IMR-90 (cell line): ENCODE measurements around the gene GLRA3. TPM values are rescaled to one million over a fixed set of nuclear protein-coding genes. Genes with fewer than 3 reads are reported as not detected.

ENCODE experiments used
- ATAC-seq: fragments of 200-7000 bp; cut with Tn5 transposase; 2 replicates; pipeline ENCODE4 v1.9.1; 2020; ENCODE audit warnings: low read depth, mild to moderate bottlenecking, moderate library complexity
- BruUV-seq: library from RNA; stranded (reverse); fragments of 400-500 nt; replicated peaks from 2 replicates; lab custom pipeline; 2021; lab: Mats Ljungman, UMichigan
- CTCF ChIA-PET: fragments of 300-600 bp; formaldehyde crosslinking; extraction: SDS; loops from one replicate; lab custom pipeline; 2021; ENCODE audit warnings: antibody characterized with exemption; lab: Yijun Ruan, JAX
- POLR2A ChIA-PET: fragments of 300-600 bp; sonication (Branson Sonifier 250); formaldehyde crosslinking; loops from one replicate; lab custom pipeline; 2022; ENCODE audit warnings: antibody characterized with exemption; ENCODE audit not compliant: unreplicated experiment; lab: Charles Lee
- DNase-seq: peaks from one replicate; pipeline ENCODE4 v3.0.0; 2013
- H2AFZ ChIP-seq: replicated peaks from 2 replicates; pipeline ENCODE3; 2013; ENCODE audit warnings: low read length, mild to moderate bottlenecking; ENCODE audit not compliant: poor library complexity
- H2AK5ac ChIP-seq: 2 replicates; pipeline ENCODE4 v1.6.1; 2013; ENCODE audit warnings: low read depth, low read length, inconsistent platforms
- H2AK9ac ChIP-seq: replicated peaks from 2 replicates; pipeline ENCODE3; 2013; ENCODE audit warnings: mild to moderate bottlenecking, low read depth, low read length, moderate library complexity; ENCODE audit not compliant: poor library complexity
- H2BK120ac ChIP-seq: 2 replicates; pipeline ENCODE4 v1.6.1; 2013; ENCODE audit warnings: low read depth, low read length, inconsistent platforms
- H2BK15ac ChIP-seq: 3 replicates; pipeline ENCODE4 v1.6.1; 2013; ENCODE audit warnings: low read depth, low read length, inconsistent platforms
- H2BK20ac ChIP-seq: 2 replicates; pipeline ENCODE4 v1.6.1; 2013; ENCODE audit warnings: low read depth, mild to moderate bottlenecking, inconsistent platforms, low read length, moderate library complexity
- H2BK5ac ChIP-seq: 2 replicates; pipeline ENCODE4 v1.6.1; 2013; ENCODE audit warnings: mild to moderate bottlenecking, low read depth, low read length, inconsistent platforms; ENCODE audit not compliant: poor library complexity, severe bottlenecking
- H3K14ac ChIP-seq: replicated peaks from 2 replicates; pipeline ENCODE4 v1.6.1; 2013; ENCODE audit warnings: low read depth, low read length, inconsistent platforms
- H3K18ac ChIP-seq: 2 replicates; pipeline ENCODE4 v1.6.1; 2013; ENCODE audit warnings: low read depth, low read length, control low read depth
- H3K23ac ChIP-seq: 2 replicates; pipeline ENCODE4 v1.6.1; 2013; ENCODE audit warnings: low read depth, low read length, inconsistent platforms
- H3K27ac ChIP-seq: 2 replicates; pipeline ENCODE4 v1.5.1; 2013; ENCODE audit warnings: mild to moderate bottlenecking, control low read depth, low read length; ENCODE audit not compliant: insufficient read depth
- H3K27me3 ChIP-seq: 2 replicates; pipeline ENCODE4 v1.6.1; 2013; ENCODE audit warnings: low read length; ENCODE audit not compliant: control insufficient read depth, insufficient read depth
- H3K36me3 ChIP-seq: 2 replicates; pipeline ENCODE4 v1.6.1; 2013; ENCODE audit warnings: low read length, mixed read lengths; ENCODE audit not compliant: control insufficient read depth, insufficient read depth
- H3K4ac ChIP-seq: 2 replicates; pipeline ENCODE4 v1.6.1; 2013; ENCODE audit warnings: low read depth, low read length, inconsistent platforms
- H3K4me1 ChIP-seq: 2 replicates; pipeline ENCODE4 v1.6.1; 2013; ENCODE audit warnings: low read length, mixed read lengths; ENCODE audit not compliant: control insufficient read depth, insufficient read depth
- H3K4me2 ChIP-seq: 2 replicates; pipeline ENCODE4 v1.6.1; 2013; ENCODE audit warnings: low read depth, mild to moderate bottlenecking, control low read depth, low read length, moderate library complexity
- H3K4me3 ChIP-seq: 2 replicates; pipeline ENCODE4 v1.5.1; 2013; ENCODE audit warnings: low read depth, mild to moderate bottlenecking, control low read depth, low read length, moderate library complexity; ENCODE audit not compliant: insufficient read depth
- H3K56ac ChIP-seq: 2 replicates; pipeline ENCODE4 v1.6.1; 2013; ENCODE audit warnings: low read length, inconsistent platforms; ENCODE audit not compliant: insufficient read depth; ENCODE audit errors: extremely low read depth
- H3K79me1 ChIP-seq, 2 experiments: 2 replicates each; pipeline ENCODE4 v1.6.1; 2013; ENCODE audit warnings: low read length in 2 of 2, inconsistent platforms in 1 of 2, low read depth in 1 of 2
- H3K9ac ChIP-seq: 2 replicates; pipeline ENCODE4 v1.6.1; 2013; ENCODE audit warnings: low read depth, low read length, control low read depth
- H3K9me1 ChIP-seq: 2 replicates; pipeline ENCODE4 v1.6.1; 2013; ENCODE audit warnings: low read length, inconsistent platforms; ENCODE audit not compliant: insufficient read depth
- H3K9me3 ChIP-seq: 2 replicates; pipeline ENCODE4 v1.6.1; 2013; ENCODE audit warnings: low read length; ENCODE audit not compliant: control insufficient read depth, insufficient read depth
- H4K20me1 ChIP-seq: 2 replicates; pipeline ENCODE4 v1.6.1; 2013; ENCODE audit warnings: low read length, inconsistent platforms; ENCODE audit not compliant: insufficient read depth
- H4K5ac ChIP-seq: 2 replicates; pipeline ENCODE4 v1.6.1; 2013; ENCODE audit warnings: mild to moderate bottlenecking, low read depth, low read length, control low read depth
- H4K8ac ChIP-seq, 2 experiments: 2 replicates each; pipeline ENCODE4 v1.6.1; 2013; ENCODE audit warnings: low read depth in 2 of 2, low read length in 2 of 2, control low read depth in 1 of 2, inconsistent platforms in 1 of 2
- H4K91ac ChIP-seq: 2 replicates; pipeline ENCODE4 v1.6.1; 2013; ENCODE audit warnings: low read depth, low read length, inconsistent platforms; ENCODE audit not compliant: insufficient read depth
- BHLHE40 ChIP-seq: fragments of 150-350 bp; IDR thresholded peaks from 2 replicates; pipeline ENCODE4 v1.6.1; 2016; ENCODE audit warnings: mild to moderate bottlenecking, low read depth, low read length
- CEBPB ChIP-seq: IDR thresholded peaks from 2 replicates; pipeline ENCODE4 v1.6.1; 2012; ENCODE audit warnings: low read depth, low read length, improper control_type of control experiment
- FOS ChIP-seq: fragments of 150-350 bp; IDR thresholded peaks from 2 replicates; pipeline ENCODE4 v1.6.1; 2016; ENCODE audit warnings: low read depth, low read length
- MAFK ChIP-seq: IDR thresholded peaks from 2 replicates; pipeline ENCODE4 v1.6.1; 2012; ENCODE audit warnings: low read depth, low read length, improper control_type of control experiment
- MAZ ChIP-seq: IDR thresholded peaks from 2 replicates; pipeline ENCODE4 v1.6.1; 2012; ENCODE audit warnings: low read depth, mild to moderate bottlenecking, low read length, improper control_type of control experiment, moderate library complexity, borderline replicate concordance
- MXI1 ChIP-seq: IDR thresholded peaks from 2 replicates; pipeline ENCODE4 v1.6.1; 2012; ENCODE audit warnings: low read depth, mild to moderate bottlenecking, low read length, moderate library complexity, borderline replicate concordance
- NFE2L2 ChIP-seq: fragments of 150-350 bp; IDR thresholded peaks from 2 replicates; pipeline ENCODE4 v1.6.1; 2016; ENCODE audit warnings: low read depth, mild to moderate bottlenecking, low read length
- POLR2A ChIP-seq: IDR thresholded peaks from 2 replicates; pipeline ENCODE4 v1.6.1; 2012; ENCODE audit warnings: mild to moderate bottlenecking, low read depth, low read length
- RAD21 ChIP-seq: IDR thresholded peaks from 2 replicates; pipeline ENCODE4 v1.6.1; 2012; ENCODE audit warnings: low read length, improper control_type of control experiment
- RCOR1 ChIP-seq: IDR thresholded peaks from 2 replicates; pipeline ENCODE4 v1.6.1; 2012; ENCODE audit warnings: mild to moderate bottlenecking, low read length, improper control_type of control experiment; ENCODE audit not compliant: insufficient replicate concordance
- RFX5 ChIP-seq: IDR thresholded peaks from 2 replicates; pipeline ENCODE4 v1.8.0; 2012; ENCODE audit warnings: low read depth, mild to moderate bottlenecking, low read length, moderate library complexity
- SMC3 ChIP-seq: fragments of 150-350 bp; IDR thresholded peaks from 2 replicates; pipeline ENCODE4 v1.6.1; 2016; ENCODE audit warnings: low read depth, mild to moderate bottlenecking, antibody characterized with exemption, low read length, moderate library complexity
- dilution Hi-C: fragments of 300-500 bp; cut with HindIII; formaldehyde crosslinking; loops from one replicate; pipeline ENCODE4 v1.14.3; 2018; ENCODE audit warnings: low sequenced_read_pairs; ENCODE audit not compliant: unreplicated experiment
- in situ Hi-C: fragments of 300-500 bp; cut with MboI; formaldehyde crosslinking; loops from 3 replicates; pipeline ENCODE4 v1.14.3; 2019; ENCODE audit warnings: low sequenced_read_pairs, inconsistent platforms, mixed read lengths
- intact Hi-C: fragments of 100-400 bp; cut with micrococcal nuclease; formaldehyde crosslinking; loops from 2 replicates; pipeline ENCODE4 v1.10.0; 2022
- polyA plus RNA-seq, 3 experiments: library from polyadenylated mRNA; depleted of rRNA; stranded (reverse); fragments of >200 nt; gene quantifications; 2 replicates each; pipeline ENCODE4 v1.2.3, GENCODE V29; 2012; ENCODE audit warnings: low replicate concordance in 1 of 3
- total RNA-seq: library from RNA; depleted of rRNA; stranded (reverse); fragments of >200 nt; gene quantifications from 2 replicates; pipeline ENCODE4 v1.2.3, GENCODE V29; 2012
- TF ChIP-seq, protein P1 (sequence below): conservative IDR thresholded peaks from 2 replicates; pipeline ENCODE4 v1.5.1; 2012; ENCODE audit warnings: mild to moderate bottlenecking, low read depth, low read length, improper control_type of control experiment
- TF ChIP-seq, protein P2 (sequence below): fragments of 150-350 bp; IDR thresholded peaks from 2 replicates; pipeline ENCODE4 v1.6.1; 2017; ENCODE audit warnings: mild to moderate bottlenecking, antibody characterized with exemption, low read length, low read depth

Gene GLRA3
- total and polyA plus RNA-seq, 2 of the 4 experiments (the other 2 are of a cell fraction): not detected

DNA sequence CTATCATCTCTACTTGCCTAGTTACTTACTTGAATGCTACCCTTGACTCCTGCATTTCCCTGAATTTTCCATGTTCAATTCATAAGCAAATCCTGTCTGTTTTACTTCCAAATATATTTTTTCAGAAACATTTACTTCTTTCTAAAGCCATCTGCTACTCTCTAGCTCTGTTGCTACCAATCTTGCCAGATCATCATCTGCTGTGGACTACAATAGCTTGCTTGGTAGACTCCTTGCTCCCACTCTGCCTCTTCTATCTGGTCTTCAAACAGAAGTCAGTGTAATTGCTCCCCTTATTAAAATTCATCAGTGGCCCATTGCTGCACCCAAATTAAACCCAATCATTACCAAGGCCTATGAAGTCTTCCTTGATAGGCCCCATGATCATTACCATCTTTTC is 155.2 kb downstream of the GLRA3 start:
- Histone ChIP-seq H3K9ac (no peak overlapping the region), H3K4me1 (no peaks in the 10 kb centered on the region), H3K4me2 (no peak overlapping the region), H3K9me3 (peaks cover 2% of the 10 kb centered on the region; the same call in 1 of the 2 replicates), H4K5ac (no peak overlapping the region), H4K20me1 (no peaks in the 10 kb centered on the region), H2BK120ac (no peak overlapping the region), H2AK9ac (no peak overlapping the region), H2BK20ac (no peak overlapping the region), H3K36me3 (no peaks in the 10 kb centered on the region), H4K91ac (no peak overlapping the region), H3K4me3 (no peak overlapping the region), H2AK5ac (no peak overlapping the region), H3K27ac (no peak overlapping the region), H3K23ac (no peak overlapping the region), H4K8ac (no peak overlapping the region), H3K14ac (no peak overlapping the region), H2AFZ (no peak overlapping the region), H3K79me1 (no peaks in the 10 kb centered on the region), H3K18ac (no peak overlapping the region), H3K9me1 (no peaks in the 10 kb centered on the region), H2BK5ac (no peak overlapping the region), H3K4ac (no peak overlapping the region), H3K27me3 (no peaks in the 10 kb centered on the region), H2BK15ac (no peak overlapping the region), H3K56ac (no peak overlapping the region)
- in situ Hi-C loops: no loop called here
- ATAC-seq: no peak
- CTCF ChIA-PET: no interaction called here
- POLR2A ChIA-PET: no interaction called here
- TF ChIP-seq POLR2A (no peak), MAZ (no peak), CEBPB (no peak), BHLHE40 (no peak), MAFK (no peak), FOS (no peak), RFX5 (no peak), RAD21 (no peak), SMC3 (no peak), MXI1 (no peak), RCOR1 (no peak), NFE2L2 (no peak)
- TF ChIP-seq, protein P1, sequence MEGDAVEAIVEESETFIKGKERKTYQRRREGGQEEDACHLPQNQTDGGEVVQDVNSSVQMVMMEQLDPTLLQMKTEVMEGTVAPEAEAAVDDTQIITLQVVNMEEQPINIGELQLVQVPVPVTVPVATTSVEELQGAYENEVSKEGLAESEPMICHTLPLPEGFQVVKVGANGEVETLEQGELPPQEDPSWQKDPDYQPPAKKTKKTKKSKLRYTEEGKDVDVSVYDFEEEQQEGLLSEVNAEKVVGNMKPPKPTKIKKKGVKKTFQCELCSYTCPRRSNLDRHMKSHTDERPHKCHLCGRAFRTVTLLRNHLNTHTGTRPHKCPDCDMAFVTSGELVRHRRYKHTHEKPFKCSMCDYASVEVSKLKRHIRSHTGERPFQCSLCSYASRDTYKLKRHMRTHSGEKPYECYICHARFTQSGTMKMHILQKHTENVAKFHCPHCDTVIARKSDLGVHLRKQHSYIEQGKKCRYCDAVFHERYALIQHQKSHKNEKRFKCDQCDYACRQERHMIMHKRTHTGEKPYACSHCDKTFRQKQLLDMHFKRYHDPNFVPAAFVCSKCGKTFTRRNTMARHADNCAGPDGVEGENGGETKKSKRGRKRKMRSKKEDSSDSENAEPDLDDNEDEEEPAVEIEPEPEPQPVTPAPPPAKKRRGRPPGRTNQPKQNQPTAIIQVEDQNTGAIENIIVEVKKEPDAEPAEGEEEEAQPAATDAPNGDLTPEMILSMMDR: no peak
- TF ChIP-seq, protein P2, sequence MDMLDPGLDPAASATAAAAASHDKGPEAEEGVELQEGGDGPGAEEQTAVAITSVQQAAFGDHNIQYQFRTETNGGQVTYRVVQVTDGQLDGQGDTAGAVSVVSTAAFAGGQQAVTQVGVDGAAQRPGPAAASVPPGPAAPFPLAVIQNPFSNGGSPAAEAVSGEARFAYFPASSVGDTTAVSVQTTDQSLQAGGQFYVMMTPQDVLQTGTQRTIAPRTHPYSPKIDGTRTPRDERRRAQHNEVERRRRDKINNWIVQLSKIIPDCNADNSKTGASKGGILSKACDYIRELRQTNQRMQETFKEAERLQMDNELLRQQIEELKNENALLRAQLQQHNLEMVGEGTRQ: no peak
- no TSS peak for BruUV-seq
- DNase-seq: no peak
- intact Hi-C loops: no loop called here
- dilution Hi-C loops: no loop called here
